CD4-positive, alpha-beta T cell treated with Interleukin-17A for 1 hour (primary cell): Measurements from ENCODE around the gene NBAS.
"Not testable (repeated sequence)": the region's sequence is repeated elsewhere in the genome, so short reads cannot be mapped to it uniquely, and the experiment has no call there.

ENCODE experiments used
- DNase-seq: peaks from one replicate; pipeline ENCODE4 v3.0.0-alpha.2; 2020

NBAS gene

GRCh38 chr2:15354596-15355366 is 206.4 kb downstream of the NBAS start:
- no peak for DNase-seq

GRCh38 chr2:15352363-15352762 is 208.8 kb downstream of the NBAS start:
- no peak for DNase-seq

- DNase-seq, result no peak
Measured at GRCh38 chr2:15348636-15349035, 212.5 kb downstream of the NBAS start.

- DNase-seq, result no peak
Measured at GRCh38 chr2:15348045-15348444, 213.1 kb downstream of the NBAS start.

GRCh38 chr2:15346624-15347023 is 214.5 kb downstream of the NBAS start:
- DNase-seq, result no peak

GRCh38 chr2:15337996-15338666 is 223.0 kb downstream of the NBAS start:
- no peak for DNase-seq

GRCh38 chr2:15334644-15335326 is 226.3 kb downstream of the NBAS start:
- no peak for DNase-seq

- no peak for DNase-seq
Measured at GRCh38 chr2:15331787-15332186, 229.3 kb downstream of the NBAS start.

GRCh38 chr2:15325296-15325695 is 235.8 kb downstream of the NBAS start:
- no peak for DNase-seq

GRCh38 chr2:15323227-15323626 is 237.9 kb downstream of the NBAS start:
- no peak for DNase-seq

- DNase-seq, result not testable (repeated sequence)
Measured at GRCh38 chr2:15321481-15321880, 239.7 kb downstream of the NBAS start.

- DNase-seq, result peak; percentile 53
Measured at GRCh38 chr2:15316370-15316814, 244.7 kb downstream of the NBAS start.

- no peak for DNase-seq
Measured at GRCh38 chr2:15315411-15315810, 245.7 kb downstream of the NBAS start.

GRCh38 chr2:15313657-15314056 is 247.5 kb downstream of the NBAS start:
- no peak for DNase-seq

GRCh38 chr2:15311926-15312325 is 249.2 kb downstream of the NBAS start:
- no peak for DNase-seq

- DNase-seq, result peak; percentile 25
Measured at GRCh38 chr2:15311201-15311907, 249.8 kb downstream of the NBAS start.

GRCh38 chr2:15307526-15307925 is 253.6 kb downstream of the NBAS start:
- DNase-seq, result no peak

- no peak for DNase-seq
Measured at GRCh38 chr2:15306706-15307105, 254.4 kb downstream of the NBAS start.

- no peak for DNase-seq
Measured at GRCh38 chr2:15303874-15304273, 257.3 kb downstream of the NBAS start.

GRCh38 chr2:15302154-15302553 is 259.0 kb downstream of the NBAS start:
- DNase-seq, result no peak

- DNase-seq, result no peak
Measured at GRCh38 chr2:15300624-15301573, 260.2 kb downstream of the NBAS start.
